Epidermal melanocyte (primary cell): ENCODE results near the gene BAD.

Experiments
- DNase-seq: peaks from one replicate; pipeline ENCODE4 v3.0.0; 2011; ENCODE audit warnings: low spot score; ENCODE audit not compliant: insufficient read length

BAD gene

GRCh38 chr11:64281957-64282770 lies 2.3 kb downstream of the BAD start:
- DNase-seq = no peak

DNA sequence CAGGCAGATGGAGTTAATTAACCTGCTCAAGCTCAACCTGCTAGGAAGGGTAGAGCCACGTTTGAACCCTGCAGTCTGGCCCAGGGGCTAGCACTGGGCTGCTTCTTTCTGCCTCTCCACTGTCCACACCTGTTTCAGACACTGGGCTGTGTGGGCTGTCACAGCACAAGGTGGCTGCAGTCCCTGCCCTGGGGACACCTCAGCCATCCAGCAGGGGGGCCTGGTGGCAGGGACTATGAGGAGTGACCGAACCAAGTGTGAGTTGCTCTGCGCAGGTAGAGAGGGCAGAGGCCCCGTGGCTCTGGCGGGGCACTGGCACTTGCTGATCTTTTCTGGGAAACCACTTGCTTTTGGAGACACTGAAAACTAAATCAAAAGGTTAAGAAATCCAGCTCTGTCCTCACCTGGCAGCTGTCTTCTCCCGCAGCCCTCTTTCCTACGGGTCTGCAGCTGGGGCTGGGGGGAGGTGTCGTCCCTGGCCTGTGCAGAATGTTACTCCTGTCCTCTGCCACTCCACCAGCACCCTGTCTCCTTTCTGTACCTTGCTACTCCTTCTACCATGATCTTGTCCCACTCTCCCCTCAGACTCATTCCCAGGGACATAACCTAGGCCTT lies 5.8 kb downstream of the BAD start:
- no peak for DNase-seq

GRCh38 chr11:64276653-64277431 lies 7.6 kb downstream of the BAD start:
- no peak for DNase-seq

GRCh38 chr11:64275841-64276240 lies 8.6 kb downstream of the BAD start:
- no peak for DNase-seq

- no peak for DNase-seq
These were observed 9.2 kb downstream of the BAD start for GRCh38 chr11:64275031-64275800.

DNA sequence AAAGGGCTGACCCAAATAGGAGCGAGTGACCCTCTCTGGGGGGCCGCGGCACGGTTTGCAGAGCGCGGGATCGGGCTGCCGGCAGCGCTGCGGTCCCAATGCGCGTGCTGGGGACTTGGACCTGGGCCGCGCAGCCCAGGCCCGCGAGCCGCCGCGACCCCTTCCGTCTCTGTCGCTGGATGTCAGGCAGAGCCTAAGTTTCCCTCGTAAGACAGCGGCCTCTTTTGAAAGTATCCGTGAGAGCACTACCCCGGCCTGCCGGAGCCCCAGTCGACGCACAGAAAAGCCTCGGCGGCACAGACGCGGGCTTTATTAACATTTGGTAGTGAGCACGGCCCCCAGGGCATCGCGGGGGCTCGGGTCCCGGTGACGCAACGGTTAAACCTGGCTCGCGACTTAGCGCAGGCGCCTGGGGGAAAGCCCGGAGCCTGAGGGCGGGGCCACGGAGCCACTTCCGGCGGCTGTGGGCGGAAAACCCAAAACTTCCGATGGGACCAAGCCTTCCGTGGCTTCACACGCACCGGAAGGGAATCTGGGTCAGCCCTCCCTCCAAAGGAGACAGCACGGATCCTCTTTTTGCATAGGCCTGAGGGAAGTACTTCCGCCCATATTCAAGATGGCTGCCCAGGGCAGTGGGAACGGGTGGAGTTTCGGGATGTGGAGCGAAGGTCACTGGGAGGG lies 14.8 kb downstream of the BAD start:
- peak; percentile 78 for DNase-seq

DNA sequence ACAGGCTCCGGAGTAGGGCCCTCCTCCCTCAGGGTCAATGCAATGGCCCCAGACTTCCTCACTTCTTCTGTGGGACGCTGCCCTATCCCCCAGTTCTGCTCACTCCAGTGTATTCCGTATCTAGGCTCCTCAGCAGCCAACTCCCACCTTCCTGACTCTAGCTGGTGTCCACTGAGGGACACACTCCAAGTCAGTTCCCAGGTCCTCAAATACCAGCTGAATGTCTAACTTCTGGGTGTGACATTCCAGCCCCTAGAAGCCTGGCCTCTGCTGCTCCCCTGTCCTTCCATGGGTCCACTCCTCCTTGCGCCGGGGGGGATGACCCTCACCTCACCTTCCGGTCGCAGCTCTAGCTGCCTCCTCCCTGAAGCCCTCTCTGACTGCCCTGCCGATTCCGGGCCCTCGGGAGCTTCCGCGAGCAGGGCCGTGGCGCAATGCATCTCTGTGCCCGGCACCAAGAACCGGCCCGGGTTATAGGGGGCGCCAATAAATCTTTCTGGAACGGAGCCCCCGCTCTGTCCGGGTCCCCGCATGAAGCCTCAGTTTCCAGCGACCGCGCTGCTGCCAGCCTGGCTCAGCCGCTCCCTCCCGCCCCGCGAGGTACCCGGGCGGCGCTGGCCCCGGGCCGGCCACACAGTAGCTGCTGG lies 15.4 kb downstream of the BAD start:
- no peak for DNase-seq

GRCh38 chr11:64268025-64268892 lies 16.2 kb downstream of the BAD start:
- no peak for DNase-seq

- DNase-seq = no peak
These were observed 17.1 kb downstream of the BAD start for GRCh38 chr11:64267207-64267945.

- DNase-seq = no peak
These were observed 18.1 kb downstream of the BAD start for GRCh38 chr11:64266339-64266738.

DNA sequence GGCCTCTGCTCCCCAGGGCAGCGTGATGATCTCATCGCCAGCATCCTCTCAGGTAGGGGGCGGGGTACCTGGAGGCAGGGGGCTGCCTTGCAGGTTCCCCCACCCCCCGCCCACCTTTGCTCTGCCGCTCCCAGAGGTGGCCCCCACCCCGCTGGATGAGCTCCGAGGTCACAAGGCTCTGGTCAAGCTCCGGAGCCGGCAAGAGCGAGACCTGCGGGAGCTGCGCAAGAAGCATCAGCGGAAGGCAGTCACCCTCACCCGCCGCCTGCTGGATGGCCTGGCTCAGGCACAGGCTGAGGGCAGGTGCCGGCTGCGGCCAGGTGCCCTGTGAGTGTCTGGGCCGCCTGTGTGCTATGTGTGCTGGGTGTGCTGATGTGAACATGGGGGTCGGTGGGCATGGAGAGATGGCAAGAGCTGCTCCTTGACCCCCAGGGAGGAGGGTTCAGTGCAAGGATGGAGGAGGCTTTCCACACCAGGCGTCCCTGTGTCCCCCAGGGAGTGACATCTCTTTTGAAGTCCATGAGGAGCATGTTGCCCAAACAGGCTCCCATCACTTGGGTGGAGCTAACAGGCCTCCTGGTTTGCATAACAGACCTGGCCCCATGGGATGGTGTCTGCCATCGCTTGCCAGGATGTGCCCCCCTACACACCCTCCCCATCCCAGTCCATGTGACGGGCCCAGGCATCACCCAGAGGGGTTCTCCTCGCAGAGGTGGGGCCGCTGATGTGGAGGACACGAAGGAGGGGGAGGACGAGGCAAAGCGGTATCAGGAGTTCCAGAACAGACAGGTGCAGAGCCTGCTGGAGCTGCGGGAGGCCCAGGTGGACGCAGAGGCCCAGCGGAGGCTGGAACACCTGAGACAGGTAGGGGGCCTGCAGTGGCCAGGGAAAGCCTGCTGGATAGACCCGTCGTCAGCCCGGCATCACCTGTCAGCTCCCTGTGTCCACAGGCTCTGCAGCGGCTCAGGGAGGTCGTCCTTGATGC lies 19.0 kb downstream of the BAD start:
- DNase-seq = no peak

DNA sequence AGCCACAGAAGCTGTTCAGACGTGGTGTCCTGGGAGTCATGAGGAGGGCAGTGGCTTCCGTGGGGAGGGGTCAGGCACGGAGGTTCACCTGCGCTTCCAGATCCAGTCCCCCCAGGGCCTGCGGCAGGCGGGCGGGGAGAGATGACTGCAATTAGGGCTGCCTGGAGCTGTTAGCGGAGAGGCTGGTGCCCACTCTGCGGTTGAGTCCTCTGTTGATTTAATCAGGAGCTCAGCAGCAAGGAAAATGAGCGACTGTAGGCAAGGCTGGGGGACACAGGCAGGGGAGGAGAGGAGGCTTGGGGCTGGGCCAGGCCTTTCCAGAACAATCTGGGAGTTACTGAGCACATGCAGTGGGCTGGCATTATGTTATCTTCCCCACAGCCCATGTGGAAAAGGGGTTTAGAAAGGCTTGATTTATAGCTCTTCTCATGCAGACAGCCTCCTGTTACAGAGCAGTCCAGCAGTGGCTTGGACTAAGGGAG lies 20.1 kb downstream of the BAD start:
- DNase-seq = no peak

DNA sequence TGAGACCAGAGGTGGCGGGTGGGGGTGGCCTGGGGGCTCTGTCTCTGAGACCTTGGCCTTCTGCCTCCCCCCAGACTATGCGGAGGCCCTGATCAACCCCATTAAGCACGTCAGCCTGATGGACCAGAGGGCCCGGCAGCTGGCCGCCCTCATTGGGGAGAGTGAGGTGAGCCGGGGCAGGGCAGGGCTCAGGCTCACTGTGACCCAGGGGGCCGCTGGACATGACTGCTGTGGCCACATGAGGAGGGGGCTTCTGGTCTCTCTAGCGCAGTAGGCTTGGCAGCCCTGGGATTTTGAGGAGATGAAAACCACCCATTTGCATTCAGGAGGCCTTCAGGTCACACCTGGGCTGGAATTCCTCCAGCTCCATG lies 20.5 kb downstream of the BAD start:
- no peak for DNase-seq

GRCh38 chr11:64263021-64263946 lies 21.2 kb downstream of the BAD start:
- no peak for DNase-seq

DNA sequence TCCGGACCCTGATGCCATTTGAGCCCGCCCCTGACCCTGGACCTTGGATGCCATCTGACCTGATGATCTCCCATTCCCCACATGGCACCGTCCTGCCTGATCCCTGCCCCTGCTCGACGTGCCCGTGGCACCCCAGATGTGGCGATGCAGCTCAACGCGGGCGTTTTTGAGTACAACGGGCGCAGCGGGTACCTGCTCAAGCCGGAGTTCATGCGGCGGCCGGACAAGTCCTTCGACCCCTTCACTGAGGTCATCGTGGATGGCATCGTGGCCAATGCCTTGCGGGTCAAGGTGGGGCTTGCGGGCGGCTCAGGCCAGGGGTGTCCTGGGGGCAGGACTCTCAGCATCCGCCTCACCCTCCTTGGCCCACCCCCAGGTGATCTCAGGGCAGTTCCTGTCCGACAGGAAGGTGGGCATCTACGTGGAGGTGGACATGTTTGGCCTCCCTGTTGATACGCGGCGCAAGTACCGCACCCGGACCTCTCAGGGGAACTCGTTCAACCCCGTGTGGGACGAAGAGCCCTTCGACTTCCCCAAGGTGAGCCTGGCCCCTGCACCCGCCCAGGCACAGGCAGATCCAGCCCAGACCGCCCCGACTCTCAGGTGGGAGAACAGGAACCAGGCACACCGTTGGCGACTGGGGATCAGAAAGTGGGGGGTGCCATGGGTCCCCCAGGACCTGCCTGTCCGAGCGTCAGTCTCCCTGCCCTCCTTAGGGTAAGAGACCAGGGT lies 22.0 kb downstream of the BAD start:
- DNase-seq = no peak
